GM12878 (cell line): ENCODE measurements around the gene LANCL2. TPM values are rescaled to one million over a fixed set of nuclear protein-coding genes. Genes with fewer than 3 reads are reported as not detected.

Experiments
- ATAC-seq: fragments of 200-7000 bp; cut with Tn5 transposase; 3 replicates; pipeline ENCODE4 v1.9.1; 2020; ENCODE audit warnings: mild to moderate bottlenecking, moderate library complexity
- BruUV-seq: library from RNA; stranded (reverse); fragments of 400-500 nt; replicated peaks from 2 replicates; lab custom pipeline; 2021; lab: Mats Ljungman, UMichigan
- CTCF ChIA-PET: fragments of 300-600 bp; sonication (Branson Sonifier 250); formaldehyde crosslinking; extraction: SDS; loops from one replicate; lab custom pipeline; 2021; ENCODE audit warnings: inconsistent platforms; lab: Yijun Ruan, JAX
- POLR2A ChIA-PET: fragments of 350-600 bp; formaldehyde crosslinking; extraction: SDS; loops from one replicate; lab custom pipeline; 2021; ENCODE audit warnings: inconsistent platforms; lab: Charles Lee
- RAD21 ChIA-PET: fragments of 300-600 bp; sonication (Branson Sonifier 250); formaldehyde crosslinking; loops from one replicate; lab custom pipeline; 2023; ENCODE audit warnings: antibody characterized with exemption; ENCODE audit not compliant: unreplicated experiment; lab: Charles Lee
- SMC1A ChIA-PET: fragments of 300-600 bp; sonication (Branson Sonifier 250); formaldehyde crosslinking; loops from one replicate; lab custom pipeline; 2023; ENCODE audit not compliant: unreplicated experiment, uncharacterized antibody; lab: Charles Lee
- DNase-seq: peaks from one replicate; pipeline ENCODE4 v3.0.0-alpha.2; 2011; ENCODE audit warnings: low read depth, low spot score
- FAIRE-seq: peaks from 3 replicates; lab custom pipeline; 2011; peaks lifted over from hg19 to GRCh38; lab: Jason Lieb, UNC
- H2AFZ ChIP-seq: 2 replicates; pipeline ENCODE4 v1.6.0; 2011; ENCODE audit warnings: low read depth, low read length, control low read depth; ENCODE audit not compliant: control insufficient read depth
- H3K27ac ChIP-seq: 2 replicates; pipeline ENCODE4 v1.5.1; 2011; ENCODE audit warnings: control low read depth; ENCODE audit not compliant: control insufficient read depth, insufficient read depth
- H3K27me3 ChIP-seq, 2 experiments: replicated peaks in 1 of 2; 2 replicates each; pipeline versions ENCODE4 v1.6.0 to v1.6.1; 2011; ENCODE audit warnings: low read length in 1 of 2; ENCODE audit not compliant: control insufficient read depth in 2 of 2, insufficient read depth in 2 of 2
- H3K36me3 ChIP-seq, 2 experiments: 2 replicates each; pipeline ENCODE4 v1.5.1; 2011; ENCODE audit warnings: low read length in 1 of 2; ENCODE audit not compliant: control insufficient read depth in 2 of 2, insufficient read depth in 2 of 2
- H3K4me1 ChIP-seq: 2 replicates; pipeline ENCODE4 v1.6.1; 2011; ENCODE audit warnings: mild to moderate bottlenecking, low read length, moderate library complexity, mixed read lengths; ENCODE audit not compliant: control insufficient read depth, insufficient read depth
- H3K4me2 ChIP-seq: 2 replicates; pipeline ENCODE4 v1.6.0; 2011; ENCODE audit warnings: control low read depth; ENCODE audit not compliant: control insufficient read depth, insufficient read depth
- H3K4me3 ChIP-seq: fragments of 200-600 bp; sonication (generic); 2 replicates; pipeline ENCODE4 v1.5.1; 2016
- H3K79me2 ChIP-seq: 2 replicates; pipeline ENCODE4 v1.6.0; 2011; ENCODE audit warnings: low read length; ENCODE audit not compliant: control insufficient read depth, insufficient read depth
- H3K9ac ChIP-seq: 2 replicates; pipeline ENCODE4 v1.8.0; 2011; ENCODE audit warnings: low read length, control low read depth, mixed read lengths; ENCODE audit not compliant: control insufficient read depth, insufficient read depth
- H3K9me3 ChIP-seq: replicated peaks from 3 replicates; pipeline ENCODE4 v1.5.1; 2011; ENCODE audit warnings: mild to moderate bottlenecking, low read length; ENCODE audit not compliant: control insufficient read depth, insufficient read depth
- H4K20me1 ChIP-seq: 2 replicates; pipeline ENCODE4 v1.6.0; 2011; ENCODE audit not compliant: control insufficient read depth, insufficient read depth
- CHD4 ChIP-seq: fragments of 200-600 bp; sonication (generic); IDR thresholded peaks from 2 replicates; pipeline ENCODE4 v1.6.1; 2016; ENCODE audit warnings: mild to moderate bottlenecking
- ELK1 ChIP-seq: IDR thresholded peaks from 2 replicates; pipeline ENCODE4 v1.6.1; 2012; ENCODE audit warnings: low read depth, low read length, improper control_type of control experiment
- FOS ChIP-seq: IDR thresholded peaks from 3 replicates; pipeline ENCODE4 v1.6.1; 2011; ENCODE audit warnings: borderline replicate concordance; ENCODE audit not compliant: insufficient read length; ENCODE audit errors: extremely low read depth
- HDAC2 ChIP-seq: fragments of 200-600 bp; sonication (generic); IDR thresholded peaks from 2 replicates; pipeline ENCODE4 v1.6.1; 2017
- IRF3 ChIP-seq: fragments of 450-650 bp; IDR thresholded peaks from 2 replicates; pipeline ENCODE4 v1.6.1; 2014; ENCODE audit warnings: mild to moderate bottlenecking
- MEF2A ChIP-seq: IDR thresholded peaks from 2 replicates; pipeline ENCODE4 v1.6.1; 2011; ENCODE audit warnings: low read depth, mild to moderate bottlenecking, low read length, moderate library complexity; ENCODE audit not compliant: insufficient read depth
- SIX5 ChIP-seq: IDR thresholded peaks from 2 replicates; pipeline ENCODE4 v1.6.1; 2011; ENCODE audit warnings: mild to moderate bottlenecking, low read depth, low read length, moderate library complexity; ENCODE audit not compliant: severe bottlenecking
- SRF ChIP-seq, 2 experiments: IDR thresholded peaks; 2 replicates each; pipeline ENCODE4 v1.6.1; 2011; ENCODE audit warnings: low read depth in 2 of 2, low read length in 2 of 2, mild to moderate bottlenecking in 1 of 2, moderate library complexity in 1 of 2
- SUPT20H ChIP-seq: IDR thresholded peaks from 2 replicates; pipeline ENCODE4 v1.6.1; 2011; ENCODE audit warnings: low read depth, mild to moderate bottlenecking, low read length, moderate library complexity, borderline replicate concordance; ENCODE audit not compliant: control insufficient read depth
- WGBS: methylation state at CpG from one replicate; pipeline ENCODE4 v1.1.6; 2016; ENCODE audit warnings: low lambda C conversion rate; ENCODE audit not compliant: insufficient replicate concordance, insufficient coverage; ENCODE audit errors: missing lambda C conversion rate; 5-methylcytosine and 5-hydroxymethylcytosine counted together
- in situ Hi-C: fragments of 300-500 bp; cut with MboI; formaldehyde crosslinking; loops from 9 replicates; pipeline ENCODE4 v1.14.3; 2018; ENCODE audit warnings: mixed read lengths
- intact Hi-C: fragments of 100-400 bp; cut with micrococcal nuclease; formaldehyde crosslinking; loops from one replicate; pipeline ENCODE4 v1.14.2; 2022; ENCODE audit not compliant: unreplicated experiment
- polyA plus RNA-seq, 11 experiments: library from polyadenylated mRNA; depleted of rRNA in 4 of 11; unstranded in 6 of 11; stranded (reverse) in 5 of 11; fragments of >200 nt; fragmentation: Nextera tagmentation in 4 of 11; fragmentation: Illumina TruSeq in 1 of 11; extraction: Ambion mirVana in 4 of 11; extraction: Trizol in 1 of 11; gene quantifications; 1 replicate in 1 of 11; 2 replicates in 10 of 11; pipeline versions ENCODE4 v1.2.1 to v1.2.3, GENCODE V29; 2011 to 2016; ENCODE audit warnings: inconsistent platforms in 2 of 11, missing spikeins in 2 of 11, low read depth in 1 of 11
- total RNA-seq, 4 experiments: library from RNA; depleted of rRNA in 3 of 4; stranded (reverse); fragments of >200 nt in 3 of 4; fragmentation: Illumina TruSeq in 1 of 4; extraction: Trizol in 1 of 4; gene quantifications; 2 replicates each; pipeline versions ENCODE4 v1.2.1 to v1.2.3, GENCODE V29; 2013 to 2021

Gene LANCL2
- total and polyA plus RNA-seq, 10 of the 15 experiments (the other 5 are each of a cell fraction or from before 2014, with no cell fraction given) = 8.1 to 28.6 (median 16.4) TPM

GRCh38 chr7:55431898-55432297 lies 66.8 kb downstream of the LANCL2 start:
- peaks cover 4 to 5% of the 10 kb centered on the region in 2 experiments; a peak in 3 of 4 replicates for H3K36me3 ChIP-seq
- 29% methylated on average over 2 of the region's 2 CpGs for WGBS
- no peaks in the 10 kb centered on the region for H3K27me3 ChIP-seq
- CTCF ChIA-PET = interaction anchor here (0.6 to 2.0 kb wide), 7 partner anchors 8 to 291 kb away, joined by 3 to 9 read pairs (median 3); no protein-coding TSS in a partner anchor
- H3K4me2 ChIP-seq = no peak overlapping the region
- no peaks in the 10 kb centered on the region for H3K79me2 ChIP-seq
- TF ChIP-seq MEF2A = no peak
- no peak for TF ChIP-seq CHD4
- no peak for TF ChIP-seq SUPT20H
- TF ChIP-seq FOS = no peak
- no peak for TF ChIP-seq SIX5
- no peak for TF ChIP-seq HDAC2
- TF ChIP-seq SRF (IDR thresholded peaks at IDR 0.05; ENCODE audit: low read depth in 2 of 2, low read length in 2 of 2) = no peak
- TF ChIP-seq ELK1 = no peak
- TF ChIP-seq IRF3 = no peak
- intact Hi-C loops (loop anchor here (5.0 kb wide), 2 partner anchors 85 to 165 kb away; no protein-coding TSS in a partner anchor), in situ Hi-C loops (no loop called here)
- DNase-seq (no peak), ATAC-seq (no peak), FAIRE-seq (no peak)
- H3K9ac ChIP-seq = no peak overlapping the region
- H3K9me3 ChIP-seq = no peaks in the 10 kb centered on the region
- SMC1A ChIA-PET = interaction anchor here (1.1 to 3.5 kb wide), 3 partner anchors 77 to 167 kb away, joined by 3 to 16 read pairs (median 3); no protein-coding TSS in a partner anchor
- no TSS peak for BruUV-seq
- H3K27ac ChIP-seq = no peak overlapping the region
- no peak overlapping the region for H2AFZ ChIP-seq
- POLR2A ChIA-PET = no interaction called here
- H3K4me1 ChIP-seq = no peaks in the 10 kb centered on the region
- RAD21 ChIA-PET = interaction anchor here (1.0 to 1.9 kb wide), 3 partner anchors 12 to 134 kb away, joined by 3 to 6 read pairs (median 3); no protein-coding TSS in a partner anchor
- H3K4me3 ChIP-seq = no peak overlapping the region
- no peaks in the 10 kb centered on the region for H4K20me1 ChIP-seq
